ENCODE measurements around the gene TSPAN5. TPM values are rescaled to one million over a fixed set of nuclear protein-coding genes. Genes with fewer than 3 reads are reported as not detected.

TSPAN5 gene
- total RNA-seq, 1 experiment from 2014 or later: 12.4 TPM

DNA sequence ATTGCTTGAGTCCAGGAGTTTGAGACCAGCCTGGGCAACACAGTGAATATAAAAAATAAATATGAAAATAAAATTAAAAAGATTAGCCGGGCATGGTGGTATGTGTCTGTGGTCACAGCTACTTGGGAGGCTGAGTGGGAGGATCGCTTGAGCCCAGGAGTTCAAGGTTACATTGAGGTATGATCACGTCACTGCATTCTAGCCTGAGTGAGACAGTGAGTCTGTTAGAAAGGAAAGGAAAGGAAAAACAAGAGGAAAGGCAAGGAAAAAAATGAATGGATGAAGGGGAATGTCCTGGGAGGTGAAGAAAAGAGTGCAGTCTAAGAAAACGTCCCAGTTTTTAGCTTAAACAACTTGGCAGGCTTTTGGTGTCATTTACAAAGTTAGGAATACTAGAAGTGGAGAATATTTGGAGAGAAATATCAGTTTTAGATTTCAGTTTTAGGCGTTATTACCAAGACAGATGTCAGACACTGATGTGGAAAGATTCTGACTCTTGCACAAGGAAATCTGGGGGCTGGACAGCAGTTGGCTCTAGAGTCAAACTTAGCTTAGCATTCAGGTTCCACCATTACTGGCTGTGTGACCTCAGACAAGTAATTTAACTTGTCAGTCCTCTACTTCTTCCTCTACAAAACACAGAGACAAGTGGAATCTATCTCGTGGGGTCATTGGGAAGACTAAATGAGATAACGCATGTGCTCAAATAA lies 139.0 kb downstream of the TSPAN5 start:
- H3K27ac ChIP-seq: no peak overlapping the region
- BruUV-seq (replicated peaks): no TSS peak
- H3K9me2 ChIP-seq (ENCODE audit: insufficient read depth): no peaks in the 10 kb centered on the region
- no peaks in the 10 kb centered on the region for H3K27me3 ChIP-seq (ENCODE audit: insufficient read depth, low read depth)
- intact Hi-C loops (cut with micrococcal nuclease; ENCODE audit: unreplicated experiment): no loop called here
- TF ChIP-seq, protein P1, sequence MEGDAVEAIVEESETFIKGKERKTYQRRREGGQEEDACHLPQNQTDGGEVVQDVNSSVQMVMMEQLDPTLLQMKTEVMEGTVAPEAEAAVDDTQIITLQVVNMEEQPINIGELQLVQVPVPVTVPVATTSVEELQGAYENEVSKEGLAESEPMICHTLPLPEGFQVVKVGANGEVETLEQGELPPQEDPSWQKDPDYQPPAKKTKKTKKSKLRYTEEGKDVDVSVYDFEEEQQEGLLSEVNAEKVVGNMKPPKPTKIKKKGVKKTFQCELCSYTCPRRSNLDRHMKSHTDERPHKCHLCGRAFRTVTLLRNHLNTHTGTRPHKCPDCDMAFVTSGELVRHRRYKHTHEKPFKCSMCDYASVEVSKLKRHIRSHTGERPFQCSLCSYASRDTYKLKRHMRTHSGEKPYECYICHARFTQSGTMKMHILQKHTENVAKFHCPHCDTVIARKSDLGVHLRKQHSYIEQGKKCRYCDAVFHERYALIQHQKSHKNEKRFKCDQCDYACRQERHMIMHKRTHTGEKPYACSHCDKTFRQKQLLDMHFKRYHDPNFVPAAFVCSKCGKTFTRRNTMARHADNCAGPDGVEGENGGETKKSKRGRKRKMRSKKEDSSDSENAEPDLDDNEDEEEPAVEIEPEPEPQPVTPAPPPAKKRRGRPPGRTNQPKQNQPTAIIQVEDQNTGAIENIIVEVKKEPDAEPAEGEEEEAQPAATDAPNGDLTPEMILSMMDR (conservative IDR thresholded peaks at IDR 0.05): no peak
- no peak for TF ChIP-seq EZH2 (IDR thresholded peaks at IDR 0.05; ENCODE audit: low read depth)
- ChIA-PET CTCF (no interaction called here), POLR2A (ENCODE audit: unreplicated experiment) (no interaction called here)
- H3F3A ChIP-seq (ENCODE audit: insufficient read depth, low read depth): no peaks in the 10 kb centered on the region
- H4K20me1 ChIP-seq (ENCODE audit: insufficient read depth): no peaks in the 10 kb centered on the region
- no peak overlapping the region for H3K4me2 ChIP-seq
- H2AFZ ChIP-seq: no peak overlapping the region
- no peak overlapping the region for H3K4me3 ChIP-seq
- peaks cover 14% of the 10 kb centered on the region for H3K4me1 ChIP-seq (replicated peaks; ENCODE audit: insufficient read depth)
- no peaks in the 10 kb centered on the region for H3K79me2 ChIP-seq (ENCODE audit: low read depth)
- H3K9me3 ChIP-seq (ENCODE audit: insufficient read depth, low read depth): no peaks in the 10 kb centered on the region; the same call in 1 of the 2 replicates
- no peaks in the 10 kb centered on the region for H3K36me3 ChIP-seq (ENCODE audit: low read depth)
- no peak for DNase-seq

DNA sequence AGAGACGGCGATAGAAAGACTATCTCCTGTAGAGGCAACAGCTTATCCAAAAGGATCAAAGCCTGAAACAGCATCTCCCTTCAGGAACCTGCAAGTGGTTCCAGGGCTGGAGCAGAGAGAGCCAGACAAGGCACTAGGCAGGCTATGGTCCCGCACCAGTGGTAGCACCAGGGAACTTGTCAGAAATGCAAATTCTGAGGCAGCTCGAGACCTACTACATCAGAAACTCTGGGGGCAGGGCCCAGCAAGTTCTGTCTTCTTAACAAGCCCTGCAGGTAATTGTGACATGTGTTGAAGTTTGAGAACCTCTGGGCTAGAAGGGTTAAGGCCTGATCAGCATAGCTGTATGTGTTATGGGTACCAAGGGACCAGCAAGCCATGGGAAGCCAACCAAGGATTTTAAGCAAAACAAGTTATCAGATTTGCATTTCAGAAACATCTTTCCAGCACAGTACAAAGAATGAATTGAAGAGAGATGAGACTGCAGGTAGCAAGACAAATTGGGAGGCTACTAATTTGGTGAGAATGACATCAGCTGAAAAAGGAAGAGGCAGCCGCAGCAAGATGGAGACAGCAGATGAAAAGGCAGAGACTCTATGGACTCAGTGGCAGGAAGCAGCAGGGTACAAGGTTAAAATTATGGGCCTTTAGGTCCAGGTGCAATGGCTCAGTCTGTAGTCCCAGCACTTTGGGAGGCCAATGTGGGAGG lies 139.7 kb downstream of the TSPAN5 start:
- no peak for DNase-seq
- no peaks in the 10 kb centered on the region for H4K20me1 ChIP-seq (ENCODE audit: insufficient read depth)
- H3K27me3 ChIP-seq (ENCODE audit: insufficient read depth, low read depth): no peaks in the 10 kb centered on the region
- ChIA-PET CTCF (no interaction called here), POLR2A (ENCODE audit: unreplicated experiment) (no interaction called here)
- H3K4me1 ChIP-seq (replicated peaks; ENCODE audit: insufficient read depth): peaks cover 14% of the 10 kb centered on the region
- TF ChIP-seq, protein P1 (conservative IDR thresholded peaks at IDR 0.05): no peak
- TF ChIP-seq EZH2 (IDR thresholded peaks at IDR 0.05; ENCODE audit: low read depth): no peak
- H2AFZ ChIP-seq: no peak overlapping the region
- no peaks in the 10 kb centered on the region for H3K9me2 ChIP-seq (ENCODE audit: insufficient read depth)
- H3K4me3 ChIP-seq: no peak overlapping the region
- H3F3A ChIP-seq (ENCODE audit: insufficient read depth, low read depth): no peaks in the 10 kb centered on the region
- no peaks in the 10 kb centered on the region for H3K79me2 ChIP-seq (ENCODE audit: low read depth)
- no peak overlapping the region for H3K4me2 ChIP-seq
- no peak overlapping the region for H3K27ac ChIP-seq
- intact Hi-C loops (cut with micrococcal nuclease; ENCODE audit: unreplicated experiment): no loop called here
- H3K9me3 ChIP-seq (ENCODE audit: insufficient read depth, low read depth): no peaks in the 10 kb centered on the region; the same call in 1 of the 2 replicates
- no TSS peak for BruUV-seq (replicated peaks)
- H3K36me3 ChIP-seq (ENCODE audit: low read depth): no peaks in the 10 kb centered on the region

- intact Hi-C loops (cut with micrococcal nuclease; ENCODE audit: unreplicated experiment): no loop called here
- ChIA-PET POLR2A (ENCODE audit: unreplicated experiment) (no interaction called here), CTCF (no interaction called here)
- Histone ChIP-seq H3K4me2 (no peak overlapping the region), H4K20me1 (ENCODE audit: insufficient read depth) (no peaks in the 10 kb centered on the region), H3K27me3 (ENCODE audit: insufficient read depth, low read depth) (no peaks in the 10 kb centered on the region), H3K4me3 (no peak overlapping the region), H3K4me1 (replicated peaks; ENCODE audit: insufficient read depth) (peaks cover 14% of the 10 kb centered on the region), H3K9me2 (ENCODE audit: insufficient read depth) (no peaks in the 10 kb centered on the region), H3K79me2 (ENCODE audit: low read depth) (no peaks in the 10 kb centered on the region), H2AFZ (no peak overlapping the region), H3K27ac (no peak overlapping the region), H3K36me3 (ENCODE audit: low read depth) (no peaks in the 10 kb centered on the region), H3K9me3 (ENCODE audit: insufficient read depth, low read depth) (no peaks in the 10 kb centered on the region; the same call in 1 of the 2 replicates), H3F3A (ENCODE audit: insufficient read depth, low read depth) (no peaks in the 10 kb centered on the region)
- TF ChIP-seq EZH2 (IDR thresholded peaks at IDR 0.05; ENCODE audit: low read depth): no peak
- TF ChIP-seq, protein P1 (conservative IDR thresholded peaks at IDR 0.05): no peak
- no peak for DNase-seq
- no TSS peak for BruUV-seq (replicated peaks)
Observed at GRCh38 chr4:98517218-98518021, 141.0 kb downstream of the TSPAN5 start.
